Dedifferentiated amniotic fluid mesenchymal stem cell (primary cell): Measurements from ENCODE around the gene SIM2.
A peak's percentile ranks its signal among the peaks of the same experiment; 100 is the strongest.

Source experiments
- DNase-seq: peaks from one replicate; pipeline ENCODE4 v3.0.0-alpha.2; 2016; ENCODE audit errors: extremely low spot score

SIM2 gene

DNA sequence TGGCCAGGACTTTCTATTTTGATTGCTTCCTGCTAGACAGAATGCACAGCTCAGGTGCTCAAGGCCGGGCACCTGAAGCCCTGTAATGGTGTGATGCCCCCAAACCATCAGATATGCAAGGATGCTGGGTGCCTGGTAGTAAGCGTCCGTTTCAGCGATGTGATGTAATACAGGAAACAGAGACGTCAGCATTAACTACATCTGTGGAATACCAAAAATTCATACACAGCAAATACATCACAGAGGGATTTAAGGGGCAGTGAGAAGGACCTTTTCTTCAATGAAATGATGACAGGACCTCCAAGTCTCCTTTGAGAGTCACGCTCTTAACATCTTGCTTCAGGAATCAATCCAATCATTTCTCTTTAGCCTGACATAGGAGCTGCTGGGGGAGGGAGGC, 64.4 kb downstream of the SIM2 start:
- no peak for DNase-seq

DNA sequence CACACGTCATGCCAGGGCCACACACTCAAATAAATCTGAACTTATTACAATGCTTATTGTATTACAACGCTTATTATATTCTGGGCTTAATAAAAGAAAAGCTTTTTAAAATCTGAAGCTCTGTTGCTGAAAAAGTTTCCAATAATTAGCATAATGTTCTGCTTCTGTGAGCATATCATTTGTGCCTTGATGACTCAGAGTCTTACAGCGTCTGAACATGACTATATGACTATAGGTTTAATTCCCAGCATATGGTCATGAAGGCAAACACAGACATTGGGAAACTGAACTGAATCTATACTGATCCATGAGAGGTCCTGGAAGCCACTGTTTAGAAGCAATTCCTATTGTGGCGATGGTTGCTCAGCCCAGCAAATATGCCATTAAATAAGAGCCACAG, 66.3 kb downstream of the SIM2 start:
- DNase-seq: no peak

DNA sequence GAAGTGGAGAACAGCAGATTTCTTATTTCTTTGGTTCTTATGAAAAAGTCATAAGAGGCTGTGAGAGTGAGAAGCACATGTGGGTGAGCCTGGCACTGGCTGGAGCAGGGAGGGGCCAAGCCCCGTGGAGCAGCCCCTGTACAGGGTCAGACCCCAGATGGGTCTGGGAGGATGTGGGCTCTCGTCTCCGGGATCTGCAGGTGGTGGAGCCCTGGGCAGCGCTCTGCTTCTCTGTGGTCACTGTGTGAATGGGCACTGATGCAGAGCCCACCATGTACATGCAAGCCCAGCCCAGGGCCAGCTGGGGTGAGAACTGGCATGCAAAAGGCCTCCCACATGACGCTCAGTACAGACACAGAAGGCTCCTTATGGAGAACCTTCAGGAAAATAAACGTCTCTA, 67.6 kb downstream of the SIM2 start:
- DNase-seq: no peak

DNA sequence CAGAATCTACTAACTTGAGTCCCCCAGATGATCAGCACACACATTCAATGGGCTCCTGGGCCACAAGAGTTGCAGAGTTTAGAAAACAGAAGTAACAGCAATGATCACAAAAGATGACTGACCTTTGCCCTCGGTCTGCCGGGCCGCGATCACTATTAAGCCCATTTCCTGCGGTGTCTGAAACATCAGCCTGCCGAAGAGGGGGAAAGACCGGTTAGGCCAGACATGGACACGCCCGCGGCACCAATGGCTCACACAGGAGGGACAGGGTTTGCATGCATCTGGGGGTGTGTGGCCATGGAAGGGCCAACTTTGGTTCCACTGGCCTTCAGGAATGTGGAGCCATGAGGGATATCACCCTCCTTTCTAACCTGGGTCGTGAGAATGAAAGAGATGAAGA, 68.2 kb downstream of the SIM2 start:
- no peak for DNase-seq

DNA sequence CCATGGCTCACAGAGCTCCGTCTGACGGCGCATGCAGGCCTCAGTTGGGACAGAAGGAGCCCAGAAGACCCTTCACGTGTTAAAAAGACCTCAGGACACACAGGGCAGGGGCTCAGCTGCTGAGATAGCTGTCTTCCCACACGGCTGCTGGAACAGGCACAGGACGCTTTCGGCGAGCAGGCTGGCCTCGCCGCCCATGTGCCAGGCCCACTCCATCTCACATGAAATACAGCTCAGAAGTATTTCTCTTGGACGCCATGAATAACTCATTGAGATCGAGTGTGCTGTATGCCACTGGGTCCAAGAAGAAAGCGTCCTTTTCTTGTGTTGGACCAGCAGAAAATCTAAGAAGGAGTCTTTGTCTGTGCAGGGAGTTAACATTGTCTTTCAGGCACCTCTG, 69.6 kb downstream of the SIM2 start:
- no peak for DNase-seq

DNA sequence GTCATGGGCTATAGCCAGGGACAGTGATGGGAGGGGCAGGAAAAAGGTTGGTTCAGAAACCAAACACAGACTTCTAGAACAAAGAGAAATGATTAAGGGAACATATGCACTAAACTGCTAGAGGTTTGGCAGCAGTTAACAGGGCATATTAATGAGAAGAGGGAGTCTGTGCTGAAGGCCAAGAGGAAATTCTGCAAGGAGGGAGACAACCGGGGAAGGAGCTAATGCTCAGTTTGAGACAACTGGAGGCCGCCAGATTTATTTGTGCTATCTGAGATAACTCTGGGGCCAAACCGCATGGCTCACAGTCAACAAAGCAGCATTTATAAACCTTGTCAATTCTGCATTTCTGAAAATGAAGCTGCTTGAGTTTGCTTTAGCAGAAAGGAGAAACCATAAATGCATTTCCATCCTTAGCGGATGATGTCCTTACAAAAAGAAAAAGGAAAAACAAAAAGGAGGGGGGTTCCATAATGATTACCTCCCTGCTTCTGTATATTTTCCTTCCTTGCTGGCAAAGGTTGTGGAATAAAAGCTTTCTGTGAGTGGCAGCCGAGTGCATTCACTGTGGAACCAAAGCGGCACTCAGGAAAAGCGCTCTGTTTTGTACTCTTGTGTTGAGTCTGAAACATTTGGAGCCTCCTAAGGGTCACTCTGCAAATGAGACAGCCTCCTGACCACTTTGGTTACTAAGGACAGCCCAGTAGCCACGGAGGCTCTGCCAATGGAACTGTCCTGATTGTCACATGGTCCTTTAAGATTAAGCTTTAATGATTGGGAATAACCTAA, 70.3 kb downstream of the SIM2 start:
- DNase-seq: no peak

DNA sequence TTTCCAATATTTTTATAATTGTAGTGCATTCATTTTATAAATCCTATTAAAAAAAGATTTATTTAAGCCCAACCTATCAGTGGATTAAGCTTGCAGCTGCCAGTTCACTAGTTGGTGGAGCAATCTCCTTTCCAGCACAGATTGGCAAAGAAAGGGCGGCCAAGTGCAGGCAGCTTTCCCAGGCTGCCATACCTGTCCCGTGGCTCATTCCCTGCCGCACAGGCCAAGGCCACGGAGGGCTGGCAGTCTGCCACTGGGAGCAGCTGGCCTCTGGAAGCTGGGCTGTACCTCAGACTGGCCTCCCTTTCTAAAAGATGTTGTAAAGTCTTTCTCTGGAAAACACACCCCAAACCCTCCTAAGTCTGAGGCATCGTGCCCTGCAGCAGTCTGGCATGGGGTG, 74.2 kb downstream of the SIM2 start:
- DNase-seq: peak; percentile 38

DNA sequence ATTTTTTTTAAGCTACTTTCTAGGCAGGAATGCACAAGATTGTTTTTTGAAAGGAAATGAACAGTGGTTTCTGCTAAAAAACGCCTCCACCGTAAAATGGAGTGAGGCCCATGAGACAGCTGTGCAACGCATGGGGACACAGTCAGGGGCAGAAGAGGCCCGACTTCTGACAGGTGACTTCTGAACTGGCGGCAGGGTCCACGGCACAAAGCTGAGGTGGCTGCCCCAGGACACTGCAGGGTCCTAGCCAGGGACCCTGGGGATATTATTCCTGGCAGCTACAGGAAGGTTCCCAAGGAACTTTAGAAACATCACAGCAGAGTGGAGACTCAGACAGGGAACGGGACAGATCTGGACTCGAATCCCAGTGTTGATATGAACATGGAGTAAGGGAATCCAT, 75.1 kb downstream of the SIM2 start:
- no peak for DNase-seq

DNA sequence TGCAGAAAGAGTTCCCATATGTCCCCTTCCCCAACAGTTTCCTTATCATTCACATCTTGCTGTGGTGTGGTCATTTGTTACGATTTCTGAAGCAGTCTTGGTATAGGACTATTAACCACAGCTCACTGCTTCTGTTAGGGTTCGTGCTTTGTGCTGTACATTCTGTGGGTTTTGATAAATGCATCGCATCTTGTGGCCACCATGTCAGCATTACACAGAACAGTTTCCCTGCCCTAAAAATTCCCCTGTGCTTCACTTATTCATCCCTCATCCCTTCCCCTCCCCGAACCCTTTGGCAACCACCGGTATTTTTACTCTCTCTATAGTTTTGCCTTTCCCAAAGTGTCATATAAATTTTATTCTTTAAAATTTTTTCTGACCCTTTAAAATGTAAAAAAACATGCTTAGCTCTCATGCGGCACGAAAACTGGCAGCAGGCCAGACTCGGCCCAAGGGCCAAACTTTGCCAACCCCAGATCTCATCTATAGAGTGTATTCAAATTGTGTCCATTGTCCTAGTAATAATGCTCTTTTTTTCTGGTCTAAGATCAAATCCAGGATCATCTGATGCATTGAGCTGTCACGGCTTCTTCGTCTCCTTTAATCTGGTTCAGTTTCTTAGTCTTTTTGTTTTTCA, 78.2 kb downstream of the SIM2 start:
- DNase-seq: no peak

DNA sequence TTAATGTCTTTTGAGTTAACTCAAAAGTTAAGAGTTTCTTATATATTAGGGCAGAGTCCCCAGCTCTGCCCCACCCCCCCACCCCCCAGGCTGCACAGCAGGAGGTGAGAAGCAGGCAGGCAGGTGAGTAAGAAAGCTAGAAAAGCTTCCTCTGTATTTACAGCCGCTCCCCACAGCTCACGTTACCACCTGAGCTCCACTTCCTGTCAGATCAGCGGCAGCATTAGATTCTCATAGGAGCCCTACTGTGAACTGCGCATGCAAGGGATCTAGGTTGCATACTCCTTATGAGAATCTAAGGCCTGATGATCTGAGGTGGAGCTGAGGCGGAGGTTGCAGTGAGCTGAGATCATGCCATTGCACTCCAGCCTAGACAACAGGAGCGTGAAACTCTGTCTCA, 81.9 kb downstream of the SIM2 start:
- DNase-seq: no peak

DNA sequence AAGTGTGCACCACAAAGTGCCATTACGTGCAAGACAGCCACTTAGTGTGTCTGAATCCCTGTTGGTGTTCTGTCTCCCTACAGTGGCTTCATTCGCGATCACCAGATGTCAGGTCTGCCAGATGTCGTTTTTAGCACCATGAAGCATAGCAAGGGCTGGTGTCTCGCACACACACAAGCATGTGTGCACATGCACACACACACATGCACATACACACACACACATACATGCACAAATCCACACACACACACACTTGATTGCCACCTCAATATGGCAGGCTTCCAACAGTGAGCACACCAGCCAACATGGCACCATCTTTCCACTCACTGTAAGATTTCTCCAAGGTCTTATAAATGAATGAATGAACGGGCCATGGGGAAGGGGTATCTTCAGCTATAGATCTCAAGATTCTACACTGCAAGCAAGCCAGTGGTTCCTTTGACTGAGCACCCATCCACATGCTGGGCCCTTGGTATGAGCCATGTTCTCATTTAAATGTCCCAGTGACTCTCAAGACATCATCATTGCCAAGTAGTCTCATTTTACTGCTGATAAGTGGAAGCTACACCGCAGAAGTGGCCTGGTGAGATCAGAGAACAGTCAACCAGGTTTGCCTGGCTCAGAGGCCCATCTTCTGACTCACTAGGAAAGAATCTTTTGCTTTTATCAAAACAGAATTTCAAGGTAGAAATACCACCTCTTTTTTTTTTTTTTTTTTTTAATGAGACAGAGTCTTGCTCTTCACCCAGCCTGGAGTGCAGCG, 84.9 kb downstream of the SIM2 start:
- DNase-seq: no peak

DNA sequence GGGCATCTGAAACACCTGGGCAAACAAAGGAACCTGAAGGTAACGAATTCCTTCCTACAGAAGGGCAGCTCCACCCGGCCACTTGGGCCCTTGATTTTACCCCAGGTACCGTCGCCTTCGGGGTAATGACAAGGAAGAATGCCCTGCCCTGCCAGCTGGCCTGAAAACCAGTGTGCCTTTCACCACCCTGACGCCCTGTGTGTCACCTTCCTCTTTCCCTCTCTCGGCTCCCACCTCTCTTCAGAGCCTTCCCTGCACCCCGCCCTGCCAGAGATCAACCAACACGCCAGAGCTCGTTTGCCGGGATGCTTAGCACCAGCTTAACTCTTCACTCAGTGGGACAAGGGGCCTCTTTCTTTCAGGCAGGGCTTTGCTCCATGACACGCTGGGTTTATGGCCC, 86.0 kb downstream of the SIM2 start:
- DNase-seq: no peak

DNA sequence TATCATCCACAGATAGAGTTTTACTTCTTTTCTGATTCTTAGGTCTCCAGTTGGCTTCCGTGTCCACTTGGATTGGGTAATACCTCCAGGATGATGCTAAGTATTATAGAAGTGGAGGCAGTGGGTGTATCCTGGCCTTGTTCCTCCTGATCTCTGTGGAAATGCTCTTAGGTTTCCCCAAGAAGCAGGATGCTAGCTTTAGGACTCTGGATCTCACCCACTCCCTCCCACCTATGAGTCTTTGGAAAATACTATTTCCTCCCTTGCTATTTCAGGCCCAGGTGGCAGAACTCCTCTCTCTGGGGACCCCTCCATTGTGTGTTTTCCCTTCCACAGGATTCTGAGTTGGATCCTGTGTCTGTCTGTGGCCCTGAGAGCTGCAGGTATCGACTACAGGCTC, 86.7 kb downstream of the SIM2 start:
- no peak for DNase-seq

DNA sequence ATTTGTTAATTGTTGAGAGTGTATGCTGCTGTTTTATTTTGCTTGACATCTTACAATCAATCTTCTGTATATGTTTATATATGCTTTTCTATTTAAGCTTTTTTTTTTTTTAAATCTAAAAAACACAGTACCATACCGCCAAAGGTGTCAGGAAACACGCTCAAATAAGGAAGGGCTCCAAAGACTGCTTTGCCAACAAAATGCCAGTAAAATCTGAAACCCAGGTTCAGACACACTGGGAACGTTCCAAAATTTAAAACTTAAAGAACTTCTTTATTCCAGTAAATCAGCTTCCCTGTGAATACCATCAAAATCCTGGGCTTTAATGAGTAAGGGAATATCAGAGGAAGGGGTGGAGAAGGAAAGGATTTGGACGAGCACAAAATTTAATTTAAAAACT, 87.3 kb downstream of the SIM2 start:
- no peak for DNase-seq

DNA sequence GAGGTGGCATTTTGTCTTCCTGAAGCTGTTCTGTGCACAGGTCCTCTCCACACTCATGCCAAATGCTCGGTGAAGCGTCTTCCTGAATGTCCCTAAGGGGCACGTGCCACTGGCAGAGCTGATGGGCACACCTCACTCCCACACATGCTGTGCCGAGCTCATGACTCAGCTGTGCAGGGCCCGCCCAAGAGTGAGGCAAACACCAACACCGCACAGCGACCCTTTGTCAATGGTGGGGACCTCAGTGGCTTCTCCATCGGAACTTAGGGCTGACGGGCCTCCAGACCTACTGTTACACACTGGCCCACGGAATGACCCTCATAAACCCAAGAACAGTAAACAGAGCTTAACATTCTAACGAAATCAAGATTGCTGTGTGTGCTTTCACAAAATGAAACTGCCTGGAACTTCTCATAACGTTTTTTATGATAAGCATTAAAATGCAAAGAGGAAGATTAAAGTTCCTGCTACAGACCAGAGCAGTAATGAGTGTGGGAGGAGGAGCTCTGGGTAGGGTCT, 89.3 kb downstream of the SIM2 start:
- no peak for DNase-seq

DNA sequence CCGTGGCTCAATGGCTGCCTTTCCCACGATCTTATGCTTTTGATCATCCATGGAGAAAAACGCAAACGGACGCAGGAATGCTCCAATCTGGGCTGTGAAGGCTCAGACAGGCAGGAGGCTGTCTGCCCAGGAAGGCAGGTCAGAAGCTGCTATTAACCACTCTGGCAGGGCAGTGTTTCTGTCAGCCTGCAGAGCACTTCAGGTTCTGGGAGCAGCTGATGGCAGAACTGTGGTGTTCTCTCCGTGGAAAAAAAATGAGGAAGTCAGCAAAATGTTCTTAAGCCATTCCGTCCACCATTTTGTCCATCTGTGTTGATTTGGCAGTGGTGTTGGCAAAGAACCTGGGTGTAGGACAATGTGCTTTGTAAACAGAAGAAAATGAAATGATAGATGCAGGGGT, 91.7 kb downstream of the SIM2 start:
- no peak for DNase-seq

DNA sequence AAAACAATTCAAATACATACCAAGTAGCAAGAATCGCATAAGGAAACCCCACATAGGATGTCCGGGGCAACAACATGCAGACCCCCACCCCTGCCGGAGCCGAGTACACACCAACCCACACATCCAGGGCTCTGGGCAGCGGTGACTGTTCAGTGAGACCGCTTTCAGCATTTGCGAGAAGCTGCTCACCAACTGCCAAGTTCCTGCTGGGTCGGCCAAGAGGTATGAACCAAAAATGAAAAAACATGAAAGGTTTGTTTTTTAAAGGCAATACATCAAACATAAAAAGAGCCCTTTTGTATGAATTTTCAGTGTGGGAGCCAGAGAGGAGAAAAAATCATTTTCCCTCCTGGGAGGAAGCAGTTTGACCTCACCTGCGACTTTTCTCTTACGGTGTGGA, 92.3 kb downstream of the SIM2 start:
- no peak for DNase-seq

DNA sequence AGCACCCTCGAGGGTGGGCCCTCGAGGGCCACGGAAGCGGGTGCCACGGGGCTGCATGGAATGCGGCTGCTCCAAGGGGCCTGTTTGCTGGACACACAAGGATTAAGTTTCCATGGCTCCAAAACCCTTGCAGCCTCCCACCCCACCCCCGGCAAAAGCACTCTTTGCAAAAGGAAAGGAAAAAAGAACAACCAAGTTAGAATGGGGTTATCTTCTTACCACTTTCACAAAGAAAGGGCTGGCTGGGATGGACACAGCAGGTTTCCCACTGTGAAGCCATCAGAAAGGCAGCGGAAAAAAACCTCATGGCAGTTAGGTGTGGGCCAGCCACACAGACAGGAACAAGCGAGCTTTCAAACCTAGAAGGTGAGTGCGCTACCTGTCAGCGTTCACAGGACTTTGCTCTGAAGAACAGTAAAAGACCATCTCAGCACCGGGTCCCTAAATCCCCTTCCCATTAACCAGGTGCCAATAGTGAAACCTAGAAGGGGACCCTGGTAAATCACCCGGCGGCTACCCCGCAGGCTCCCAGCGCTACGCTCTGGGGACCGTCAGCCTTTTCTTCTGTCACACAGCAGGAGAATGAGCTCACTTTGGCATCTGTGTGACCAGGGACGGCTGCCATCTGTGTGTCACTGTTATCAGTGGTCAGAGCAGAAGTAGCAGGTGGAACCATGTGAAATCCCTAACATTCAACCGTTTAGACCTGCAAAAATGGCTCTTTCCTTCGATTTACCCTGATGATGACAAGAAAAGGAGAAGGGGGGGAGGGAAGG, 93.0 kb downstream of the SIM2 start:
- DNase-seq: no peak

DNA sequence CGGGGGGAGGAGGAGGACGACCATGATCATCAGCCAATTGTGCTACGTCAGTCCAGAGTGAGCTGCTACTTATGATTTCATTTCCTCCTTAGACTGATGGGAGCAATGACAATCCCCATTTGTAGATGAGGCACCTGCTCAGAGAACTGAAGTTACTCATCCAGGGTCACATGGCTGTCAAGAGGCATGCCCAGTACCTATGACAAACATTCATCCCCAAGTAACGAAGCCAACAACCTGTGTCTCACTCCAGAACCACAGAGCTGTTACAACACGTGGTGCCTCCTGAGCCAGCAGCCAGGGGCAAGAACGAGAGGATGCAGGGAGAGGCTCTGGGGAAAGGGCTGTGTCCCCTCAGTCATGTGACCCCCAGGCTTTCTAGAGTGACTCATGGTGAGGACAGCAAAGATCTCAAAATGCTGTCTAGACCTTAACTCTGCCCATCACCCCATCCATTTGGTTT, 93.6 kb downstream of the SIM2 start:
- DNase-seq: no peak

DNA sequence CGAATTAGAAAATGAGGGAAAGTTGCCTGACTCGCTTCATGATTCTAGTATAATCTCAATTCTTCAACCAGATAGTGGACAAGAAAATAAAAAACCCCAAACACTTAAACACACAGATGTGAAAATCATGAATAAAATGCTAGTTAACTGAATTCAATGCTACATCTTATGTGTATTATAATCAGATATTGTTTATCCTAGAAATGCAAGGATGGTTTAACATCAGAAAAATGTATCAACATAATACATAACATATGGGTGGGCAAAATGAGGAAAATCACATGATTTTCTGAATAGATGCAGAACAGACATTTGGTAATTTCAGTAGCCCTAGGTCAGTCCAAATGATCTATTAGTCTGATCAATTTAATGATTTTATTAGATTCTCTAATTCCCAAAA, 97.2 kb downstream of the SIM2 start:
- no peak for DNase-seq

DNA sequence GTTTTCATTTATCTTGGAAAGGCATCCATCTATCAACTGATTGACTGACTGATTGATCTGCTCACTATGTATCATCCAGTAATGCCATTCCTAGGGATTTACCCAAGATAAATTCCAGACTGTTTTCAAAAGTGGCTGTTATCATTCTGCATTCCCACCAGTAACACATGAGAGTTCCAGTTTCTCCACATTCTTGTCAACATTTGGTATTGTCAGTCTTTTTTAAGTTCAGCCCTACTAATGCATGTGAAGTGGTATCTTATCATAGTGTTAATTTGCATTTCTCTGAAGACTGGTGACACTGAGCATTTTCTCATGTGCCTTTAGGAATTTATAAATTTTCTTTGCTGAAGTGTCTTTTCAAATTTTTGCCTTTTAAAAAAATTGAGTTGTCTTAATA, 99.6 kb downstream of the SIM2 start:
- DNase-seq: no peak
